Omental fat pad (tissue), 4 donors: ENCODE results near the gene KLHDC9. TPM values are rescaled to one million over a fixed set of nuclear protein-coding genes. Genes with fewer than 3 reads are reported as not detected.

Experiments used
- ATAC-seq: fragments of 150-250 bp; one replicate; pipeline ENCODE4 v1.9.1; 2016; ENCODE audit warnings: mild to moderate bottlenecking, moderate library complexity; ENCODE audit not compliant: low FRiP score
- DNase-seq: peaks from one replicate; pipeline ENCODE4 v3.0.0-alpha.2; 2019; ENCODE audit warnings: low spot score
- CTCF ChIP-seq, 3 donors: fragments of 450-650 bp; IDR thresholded peaks; one replicate each; pipeline ENCODE4 v1.5.1; 2016 to 2017; ENCODE audit warnings: antibody characterized with exemption in 3 of 3, mild to moderate bottlenecking in 3 of 3, moderate library complexity in 2 of 3
- total RNA-seq, 4 donors: library from RNA; depleted of rRNA; stranded (reverse); fragments of >200 nt; gene quantifications; one replicate each; pipeline ENCODE4 v1.1.0, GENCODE V29; 2016

The KLHDC9 gene
- 1 to 10 TPM in 2 of 4 donors, under 1 TPM in 1, not detected in 1; 0.60 to 2.2 (median 1.5) TPM for total RNA-seq

- no peak for TF ChIP-seq CTCF (IDR thresholded peaks at IDR 0.05)
- DNase-seq, result no peak
- peak; percentile 59 for ATAC-seq
Observed at GRCh38 chr1:161098210-161099068, at the start of gene KLHDC9. Gene KLHDC9, plus strand, starts transcription at chr1:161098361. Its CDS starts 175 bp downstream, at chr1:161098536.

- DNase-seq (no peak), ATAC-seq (no peak)
- TF ChIP-seq CTCF (IDR thresholded peaks at IDR 0.05), result no peak
Observed at GRCh38 chr1:161048949-161049722, 49.0 kb upstream of the KLHDC9 start.

GRCh38 chr1:161051219-161051618 is 46.9 kb upstream of the KLHDC9 start:
- ATAC-seq (no peak), DNase-seq (no peak)
- TF ChIP-seq CTCF (IDR thresholded peaks at IDR 0.05), result no peak

- DNase-seq (no peak), ATAC-seq (no peak)
- no peak for TF ChIP-seq CTCF (IDR thresholded peaks at IDR 0.05)
Observed at GRCh38 chr1:161052899-161053298, 45.3 kb upstream of the KLHDC9 start.

GRCh38 chr1:161054232-161054631 is 43.9 kb upstream of the KLHDC9 start:
- ATAC-seq (no peak), DNase-seq (no peak)
- no peak for TF ChIP-seq CTCF (IDR thresholded peaks at IDR 0.05)

- TF ChIP-seq CTCF (IDR thresholded peaks at IDR 0.05), result no peak
- ATAC-seq, result no peak
- DNase-seq, result no peak
Observed at GRCh38 chr1:161054805-161055204, 43.4 kb upstream of the KLHDC9 start.
